CD4-positive, alpha-beta memory T cell (primary cell): ENCODE data around the gene DDHD1. TPM values are rescaled to one million over a fixed set of nuclear protein-coding genes. Genes with fewer than 3 reads are reported as not detected.

ENCODE experiments used
- CTCF ChIA-PET: fragments of 350-600 bp; sonication (Branson Sonifier 250); formaldehyde crosslinking; loops from one replicate; lab custom pipeline; 2021; ENCODE audit warnings: inconsistent platforms; ENCODE audit not compliant: partially characterized antibody; lab: Charles Lee
- POLR2A ChIA-PET: fragments of 350-600 bp; sonication (Branson Sonifier 250); formaldehyde crosslinking; loops from one replicate; lab custom pipeline; 2021; ENCODE audit not compliant: partially characterized antibody; lab: Charles Lee
- DNase-seq, 5 donors: peaks; one replicate each; pipeline versions ENCODE4 v3.0.0 to v3.0.0-alpha.2; 2020 to 2022; ENCODE audit warnings: mixed read lengths in 1 of 5
- H3K27ac ChIP-seq: one replicate; pipeline ENCODE4 v1.7.0; 2013; ENCODE audit warnings: low read depth, low read length
- H3K27me3 ChIP-seq: 2 replicates; pipeline ENCODE4 v1.7.0; 2013; ENCODE audit warnings: mild to moderate bottlenecking, low read length, moderate library complexity; ENCODE audit not compliant: insufficient read depth
- H3K36me3 ChIP-seq: 2 replicates; pipeline ENCODE4 v1.7.0; 2013; ENCODE audit warnings: mild to moderate bottlenecking, low read length, moderate library complexity; ENCODE audit not compliant: insufficient read depth
- H3K4me1 ChIP-seq: 2 replicates; pipeline ENCODE4 v1.7.0; 2013; ENCODE audit warnings: mild to moderate bottlenecking, low read length, moderate library complexity; ENCODE audit not compliant: insufficient read depth
- H3K4me3 ChIP-seq, 2 donors: one replicate each; pipeline ENCODE4 v1.7.0; 2013; ENCODE audit warnings: low read length in 2 of 2, mild to moderate bottlenecking in 1 of 2
- H3K9me3 ChIP-seq, 2 donors: one replicate each; pipeline ENCODE4 v1.7.0; 2013; ENCODE audit warnings: low read length in 2 of 2, control low read depth in 1 of 2; ENCODE audit not compliant: control insufficient read depth in 1 of 2
- H3K27ac Mint-ChIP-seq, 7 donors: one replicate each; pipeline ENCODE4 v1.8.0; 2020 to 2021; ENCODE audit warnings: mixed read lengths in 7 of 7, mild to moderate bottlenecking in 6 of 7, inconsistent platforms in 3 of 7, moderate library complexity in 3 of 7
- H3K27me3 Mint-ChIP-seq, 2 donors: one replicate each; pipeline ENCODE4 v1.8.0; 2020 to 2021; ENCODE audit warnings: mixed read lengths in 2 of 2
- H3K36me3 Mint-ChIP-seq, 2 donors: one replicate each; pipeline ENCODE4 v1.8.0; 2020 to 2021; ENCODE audit warnings: mixed read lengths in 2 of 2, inconsistent platforms in 1 of 2, mild to moderate bottlenecking in 1 of 2
- H3K4me1 Mint-ChIP-seq, 4 donors: one replicate each; pipeline ENCODE4 v1.8.0; 2020 to 2021; ENCODE audit warnings: mixed read lengths in 4 of 4, mild to moderate bottlenecking in 1 of 4
- H3K4me3 Mint-ChIP-seq, 8 donors: one replicate each; pipeline ENCODE4 v1.8.0; 2020 to 2021; ENCODE audit warnings: mixed read lengths in 8 of 8, mild to moderate bottlenecking in 7 of 8, moderate library complexity in 6 of 8, inconsistent platforms in 3 of 8
- H3K9me3 Mint-ChIP-seq, 8 donors: one replicate each; pipeline ENCODE4 v1.8.0; 2020 to 2021; ENCODE audit warnings: mixed read lengths in 8 of 8, mild to moderate bottlenecking in 5 of 8, inconsistent platforms in 3 of 8, moderate library complexity in 1 of 8
- intact Hi-C: fragments of 100-400 bp; cut with micrococcal nuclease; formaldehyde crosslinking; loops from one replicate; pipeline ENCODE4 v1.15.1; 2023
- polyA plus RNA-seq, 2 donors: library from polyadenylated mRNA; unstranded; fragments of 300-500 nt; fragmentation: Illumina TruSeq; gene quantifications; one replicate each; pipeline ENCODE4 v1.2.3, GENCODE V29; 2021
- total RNA-seq, 2 experiments: library from RNA; stranded (reverse); gene quantifications; one replicate each; pipeline ENCODE4 v1.2.3, GENCODE V29; 2021

DDHD1 gene
- total and polyA plus RNA-seq, 4 experiments from 2014 or later: 3.5 to 53.5 (median 28.3) TPM

DNA sequence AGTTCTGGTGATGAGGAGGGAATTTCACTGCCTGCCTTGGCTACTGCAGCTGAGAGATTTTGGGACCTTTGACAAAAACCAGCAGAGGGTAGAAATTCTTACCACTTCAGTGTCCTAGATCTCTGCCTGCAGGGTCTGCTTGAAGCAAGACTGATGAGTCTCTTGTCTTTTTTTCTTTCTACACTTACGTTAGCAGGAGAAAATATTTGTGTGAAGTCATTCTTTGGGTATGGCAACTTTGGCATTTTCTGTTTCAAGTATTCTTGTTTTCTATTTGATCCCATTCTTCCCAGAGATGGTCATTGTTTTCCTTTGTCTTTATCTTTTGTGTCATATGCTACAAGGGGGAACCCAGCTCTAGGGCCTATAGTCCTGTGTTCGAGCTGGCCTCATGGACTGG is 136.6 kb downstream of the DDHD1 start:
- no peak overlapping the region for H3K27ac Mint-ChIP-seq
- H3K4me3 Mint-ChIP-seq: no peak overlapping the region
- ChIA-PET POLR2A (no interaction called here), CTCF (no interaction called here)
- intact Hi-C loops: no loop called here
- H3K36me3 ChIP-seq: no peaks in the 10 kb centered on the region
- peaks cover 0 to 12% of the 10 kb centered on the region in 2 donors for H3K36me3 Mint-ChIP-seq
- no peaks in the 10 kb centered on the region for H3K9me3 ChIP-seq
- H3K4me1 Mint-ChIP-seq: no peaks in the 10 kb centered on the region
- no peak overlapping the region for H3K27ac ChIP-seq
- no peak for DNase-seq
- no peak overlapping the region for H3K4me3 ChIP-seq
- no peaks in the 10 kb centered on the region for H3K27me3 ChIP-seq
- no peaks in the 10 kb centered on the region for H3K4me1 ChIP-seq
- H3K9me3 Mint-ChIP-seq: peaks cover 0 to 3% (median 0%) of the 10 kb centered on the region in 8 donors
- peaks cover 4 to 6% of the 10 kb centered on the region in 2 donors for H3K27me3 Mint-ChIP-seq

DNA sequence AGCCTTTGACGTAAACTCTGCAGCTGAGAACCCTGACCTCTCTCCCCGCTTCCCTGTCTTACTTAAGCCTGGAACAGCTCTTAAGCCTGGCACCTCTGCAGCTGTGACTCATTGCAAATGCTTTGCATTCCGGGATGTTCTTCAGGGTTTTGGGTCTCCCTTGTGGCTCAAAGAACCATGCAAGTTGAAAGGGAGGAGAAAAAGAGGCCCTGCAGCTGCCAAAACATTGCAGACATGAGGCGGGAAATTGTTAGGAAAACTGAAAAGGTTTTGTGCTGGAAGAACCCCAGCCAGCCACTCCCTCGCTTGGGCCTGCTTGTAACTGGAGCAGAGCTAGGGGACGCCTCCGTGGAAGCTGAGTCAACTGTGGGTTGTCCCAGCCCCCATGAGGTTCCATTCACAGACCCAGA is 142.1 kb downstream of the DDHD1 start:
- no peak overlapping the region for H3K4me3 Mint-ChIP-seq
- H3K27ac Mint-ChIP-seq: no peak overlapping the region
- POLR2A ChIA-PET: no interaction called here
- Histone ChIP-seq H3K4me3 (no peak overlapping the region), H3K27ac (no peak overlapping the region), H3K36me3 (no peaks in the 10 kb centered on the region), H3K9me3 (no peaks in the 10 kb centered on the region), H3K27me3 (no peaks in the 10 kb centered on the region), H3K4me1 (no peaks in the 10 kb centered on the region)
- H3K9me3 Mint-ChIP-seq: no peaks in the 10 kb centered on the region
- intact Hi-C loops: no loop called here
- no peaks in the 10 kb centered on the region for H3K4me1 Mint-ChIP-seq
- CTCF ChIA-PET: no interaction called here
- peaks cover 0 to 8% of the 10 kb centered on the region in 2 donors for H3K36me3 Mint-ChIP-seq
- no peak for DNase-seq
- H3K27me3 Mint-ChIP-seq: peaks cover 2 to 7% of the 10 kb centered on the region in 2 donors

DNA sequence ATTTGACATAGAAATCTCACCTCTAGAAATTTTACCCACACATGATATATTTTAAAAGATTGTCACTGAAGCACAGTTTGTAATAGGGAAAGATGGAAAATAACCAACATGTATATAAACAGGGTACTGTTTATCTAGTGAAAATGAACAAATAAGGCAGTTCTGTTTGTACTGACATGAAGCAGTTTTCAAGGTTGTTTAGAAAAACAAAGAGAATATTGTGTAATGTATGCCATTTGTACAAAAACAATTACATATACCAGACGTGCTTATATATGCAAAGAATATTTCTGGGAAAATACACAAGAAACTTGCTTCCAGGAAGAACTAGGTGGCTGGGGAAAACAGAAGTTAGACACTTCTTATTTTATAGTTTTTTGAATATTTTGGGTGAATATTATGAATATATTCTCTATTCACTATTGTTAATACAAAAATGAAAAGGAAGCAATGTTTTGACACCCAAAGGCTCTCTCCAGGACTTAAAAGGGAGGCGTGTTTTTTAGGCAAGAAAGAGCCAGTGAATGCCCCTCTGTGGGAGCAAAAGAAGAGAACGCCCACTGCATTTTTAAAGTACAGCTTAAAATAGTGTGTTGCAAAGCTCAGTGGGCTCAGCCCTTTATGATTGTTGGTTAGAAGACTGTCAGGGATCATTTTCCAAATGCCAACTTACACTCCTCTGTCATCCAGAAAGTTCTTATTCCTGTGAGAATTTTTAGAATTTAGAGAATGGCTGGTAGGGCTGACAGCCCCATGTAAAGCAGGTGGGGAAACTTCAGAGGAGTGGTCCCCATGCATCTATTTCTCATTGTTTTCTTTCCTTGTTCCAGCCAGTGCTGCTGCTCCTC is 142.7 kb downstream of the DDHD1 start:
- no peak overlapping the region for H3K4me3 Mint-ChIP-seq
- intact Hi-C loops: no loop called here

DNA sequence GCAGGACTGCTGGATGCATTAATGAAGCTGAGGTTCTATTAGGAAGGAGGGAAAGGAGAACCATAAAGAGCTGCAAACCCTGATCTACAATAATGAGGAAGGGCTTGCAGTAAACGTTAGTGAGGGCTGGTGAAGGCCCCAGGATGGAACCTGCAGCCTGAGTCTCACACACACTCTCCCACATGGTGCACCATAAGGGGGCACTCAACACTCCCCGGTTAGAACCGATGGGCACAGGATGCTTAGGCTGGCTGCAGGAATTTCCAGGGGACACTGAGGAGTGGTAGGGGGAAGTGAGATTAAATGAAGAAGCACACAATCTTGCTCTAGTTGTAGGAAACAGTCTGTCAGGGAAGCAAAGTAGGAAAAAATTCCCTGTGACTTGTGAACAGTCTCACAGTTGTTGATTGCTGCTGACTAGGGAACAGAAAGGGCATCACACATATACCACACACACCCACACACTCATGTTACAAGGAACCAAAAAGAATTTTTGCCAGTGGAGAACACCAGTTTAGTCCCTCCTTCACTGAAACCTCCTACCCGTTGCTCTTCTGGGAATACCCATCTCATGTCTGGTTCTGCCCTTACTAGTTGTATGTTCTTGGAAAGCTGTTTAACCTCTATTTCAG is 146.1 kb downstream of the DDHD1 start:
- DNase-seq: no peak
- Histone ChIP-seq H3K4me3 (no peak overlapping the region), H3K9me3 (no peaks in the 10 kb centered on the region), H3K4me1 (no peaks in the 10 kb centered on the region), H3K27me3 (no peaks in the 10 kb centered on the region), H3K36me3 (no peaks in the 10 kb centered on the region), H3K27ac (no peak overlapping the region)
- peaks cover 1 to 2% of the 10 kb centered on the region in 2 donors for H3K27me3 Mint-ChIP-seq
- CTCF ChIA-PET: no interaction called here
- H3K9me3 Mint-ChIP-seq: no peaks in the 10 kb centered on the region
- POLR2A ChIA-PET: no interaction called here
- H3K4me3 Mint-ChIP-seq: no peak overlapping the region
- no peak overlapping the region for H3K27ac Mint-ChIP-seq
- intact Hi-C loops: no loop called here
- no peaks in the 10 kb centered on the region for H3K36me3 Mint-ChIP-seq
- H3K4me1 Mint-ChIP-seq: no peaks in the 10 kb centered on the region

More for the DNA sequence above, 142.7 kb downstream of the DDHD1 start:
- Histone ChIP-seq H3K27me3 (no peaks in the 10 kb centered on the region), H3K36me3 (no peaks in the 10 kb centered on the region), H3K27ac (no peak overlapping the region), H3K4me3 (no peak overlapping the region), H3K4me1 (no peaks in the 10 kb centered on the region), H3K9me3 (no peaks in the 10 kb centered on the region)
- CTCF ChIA-PET: no interaction called here
- H3K27ac Mint-ChIP-seq: no peak overlapping the region
- no peaks in the 10 kb centered on the region for H3K4me1 Mint-ChIP-seq
- POLR2A ChIA-PET: no interaction called here
- H3K9me3 Mint-ChIP-seq: no peaks in the 10 kb centered on the region
- peaks cover 0 to 8% of the 10 kb centered on the region in 2 donors for H3K36me3 Mint-ChIP-seq
- no peak for DNase-seq
- H3K27me3 Mint-ChIP-seq: peaks cover 2 to 7% of the 10 kb centered on the region in 2 donors

DNA sequence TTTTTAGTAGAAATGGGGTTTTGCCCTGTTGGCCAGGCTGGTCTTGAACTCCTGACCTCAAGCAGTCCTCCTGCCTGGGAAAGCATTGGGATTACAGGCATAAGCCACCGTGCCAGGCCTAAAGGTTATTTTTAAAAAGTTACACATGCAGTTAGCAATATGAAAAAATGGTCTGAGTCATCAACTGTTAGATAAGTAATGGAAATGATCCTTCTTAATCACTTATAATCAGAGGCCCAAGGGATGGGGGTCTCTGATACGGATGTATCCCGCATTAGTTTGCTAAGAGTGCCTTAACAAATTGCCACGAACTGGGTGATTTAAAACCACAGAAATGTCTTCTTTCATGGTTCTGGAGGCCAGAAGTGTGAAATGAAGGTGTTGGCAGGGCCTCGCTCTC is 148.1 kb downstream of the DDHD1 start:
- Mint-ChIP-seq H3K36me3 (no peaks in the 10 kb centered on the region), H3K9me3 (no peaks in the 10 kb centered on the region), H3K27ac (no peak overlapping the region), H3K4me3 (no peak overlapping the region), H3K27me3 (no peaks in the 10 kb centered on the region), H3K4me1 (no peaks in the 10 kb centered on the region)
- intact Hi-C loops: no loop called here
- no peak for DNase-seq
- ChIA-PET CTCF (no interaction called here), POLR2A (no interaction called here)
- Histone ChIP-seq H3K27me3 (no peaks in the 10 kb centered on the region), H3K4me1 (no peaks in the 10 kb centered on the region), H3K9me3 (no peaks in the 10 kb centered on the region), H3K36me3 (no peaks in the 10 kb centered on the region), H3K4me3 (no peak overlapping the region), H3K27ac (no peak overlapping the region)

DNA sequence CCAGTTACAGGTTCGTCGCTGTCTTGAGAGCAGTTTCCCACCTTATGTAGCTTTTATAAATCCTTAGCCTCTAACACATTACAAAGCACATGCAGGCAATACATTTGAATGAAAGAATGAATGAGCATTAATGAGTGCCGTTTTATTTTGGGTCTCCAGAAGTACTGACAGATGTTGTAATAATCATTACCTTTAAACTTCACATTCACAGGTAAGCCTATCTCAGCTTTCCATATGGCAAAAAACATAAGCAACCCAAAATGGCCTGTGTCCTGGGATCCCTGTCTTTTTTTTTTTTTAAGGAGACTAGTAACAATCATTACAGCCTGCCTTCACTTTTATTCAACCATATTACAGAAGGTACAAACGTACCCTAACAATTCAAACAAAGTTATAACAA is 149.3 kb downstream of the DDHD1 start:
- Histone ChIP-seq H3K27me3 (no peaks in the 10 kb centered on the region), H3K36me3 (no peaks in the 10 kb centered on the region), H3K27ac (no peak overlapping the region), H3K4me1 (no peaks in the 10 kb centered on the region), H3K9me3 (no peaks in the 10 kb centered on the region), H3K4me3 (no peak overlapping the region)
- Mint-ChIP-seq H3K36me3 (no peaks in the 10 kb centered on the region), H3K27me3 (peaks cover 3 to 4% of the 10 kb centered on the region in 2 donors), H3K4me1 (no peaks in the 10 kb centered on the region), H3K27ac (no peak overlapping the region), H3K9me3 (peaks cover 0 to 2% (median 0%) of the 10 kb centered on the region in 8 donors), H3K4me3 (no peak overlapping the region)
- intact Hi-C loops: no loop called here
- ChIA-PET POLR2A (no interaction called here), CTCF (interaction anchor here (0.7 to 0.9 kb wide), 2 partner anchors 42 to 567 kb away, joined by 3 to 4 read pairs; no protein-coding TSS in a partner anchor)
- DNase-seq: no peak

DNA sequence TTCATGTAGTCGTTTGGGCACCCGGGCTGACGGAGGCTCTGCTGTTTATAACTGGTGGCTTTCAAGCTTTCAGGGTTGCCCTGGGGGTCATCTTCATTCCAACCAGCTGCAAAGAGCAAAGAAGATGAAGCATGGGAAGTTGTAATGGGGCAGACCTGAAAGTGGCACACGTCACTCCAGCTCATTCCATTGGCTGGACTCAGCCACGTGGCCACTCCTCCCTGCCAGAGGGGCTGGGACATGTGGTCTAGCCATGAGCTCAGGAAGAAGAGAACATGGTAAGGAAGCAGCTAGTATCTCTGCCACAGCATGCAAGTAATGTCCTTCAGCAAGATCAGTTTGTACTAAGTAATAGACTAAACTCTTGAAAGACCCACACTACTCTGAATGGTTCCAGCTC is 150.5 kb downstream of the DDHD1 start:
- H3K9me3 Mint-ChIP-seq: peaks cover 0 to 2% (median 0%) of the 10 kb centered on the region in 8 donors
- Histone ChIP-seq H3K4me1 (no peaks in the 10 kb centered on the region), H3K36me3 (no peaks in the 10 kb centered on the region), H3K27me3 (no peaks in the 10 kb centered on the region), H3K9me3 (no peaks in the 10 kb centered on the region), H3K27ac (no peak overlapping the region), H3K4me3 (no peak overlapping the region)
- POLR2A ChIA-PET: no interaction called here
- no peaks in the 10 kb centered on the region for H3K4me1 Mint-ChIP-seq
- CTCF ChIA-PET: no interaction called here
- DNase-seq: no peak
- H3K27me3 Mint-ChIP-seq: peaks cover 5 to 12% of the 10 kb centered on the region in 2 donors
- no peak overlapping the region for H3K4me3 Mint-ChIP-seq
- intact Hi-C loops: no loop called here
- no peak overlapping the region for H3K27ac Mint-ChIP-seq
- no peaks in the 10 kb centered on the region for H3K36me3 Mint-ChIP-seq
